ENCODE results near the gene RTN4RL1. TPM values are rescaled to one million over a fixed set of nuclear protein-coding genes. Genes with fewer than 3 reads are reported as not detected.

The RTN4RL1 gene
- total and polyA plus RNA-seq, 9 of the 15 experiments (the other 6 are each of a cell fraction or from before 2014, with no cell fraction given): 0.04 to 0.06 (median 0.04) TPM; not detected in 5

DNA sequence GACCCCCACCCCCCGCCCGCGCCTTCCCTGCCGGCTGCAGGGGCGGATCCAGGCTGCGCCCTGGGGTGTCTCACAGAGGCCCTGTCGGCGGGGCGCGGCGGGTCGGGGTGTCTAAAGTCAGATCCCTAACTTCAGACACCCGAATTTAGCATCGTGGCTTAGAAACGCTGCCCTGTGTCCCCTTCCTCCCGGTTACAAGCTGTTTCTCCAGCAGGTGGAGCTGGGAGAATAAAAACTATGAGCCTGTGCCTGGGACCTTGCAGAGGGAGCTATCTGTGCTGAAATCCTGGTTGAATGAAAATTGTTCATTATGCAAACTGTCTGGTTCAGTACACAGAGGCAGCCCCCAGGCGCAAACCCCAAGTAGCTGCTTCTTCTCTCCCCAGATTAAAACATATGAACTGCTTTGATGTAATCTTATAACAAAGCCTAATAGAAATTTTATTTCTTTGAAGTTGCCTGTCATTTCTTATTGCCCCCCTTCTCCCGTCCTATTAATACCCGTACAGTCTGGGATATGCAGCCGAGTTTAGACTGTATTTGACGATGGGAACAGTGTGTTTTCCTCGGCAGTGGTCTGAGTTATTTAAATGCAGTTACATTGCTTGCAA lies 116.3 kb downstream of the RTN4RL1 start (continued):
- TF ChIP-seq, protein P1, sequence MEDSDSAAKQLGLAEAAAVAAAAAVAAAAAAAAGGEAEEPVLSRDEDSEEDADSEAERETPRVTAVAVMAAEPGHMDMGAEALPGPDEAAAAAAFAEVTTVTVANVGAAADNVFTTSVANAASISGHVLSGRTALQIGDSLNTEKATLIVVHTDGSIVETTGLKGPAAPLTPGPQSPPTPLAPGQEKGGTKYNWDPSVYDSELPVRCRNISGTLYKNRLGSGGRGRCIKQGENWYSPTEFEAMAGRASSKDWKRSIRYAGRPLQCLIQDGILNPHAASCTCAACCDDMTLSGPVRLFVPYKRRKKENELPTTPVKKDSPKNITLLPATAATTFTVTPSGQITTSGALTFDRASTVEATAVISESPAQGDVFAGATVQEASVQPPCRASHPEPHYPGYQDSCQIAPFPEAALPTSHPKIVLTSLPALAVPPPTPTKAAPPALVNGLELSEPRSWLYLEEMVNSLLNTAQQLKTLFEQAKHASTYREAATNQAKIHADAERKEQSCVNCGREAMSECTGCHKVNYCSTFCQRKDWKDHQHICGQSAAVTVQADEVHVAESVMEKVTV (CRISPR knock-in tag; IDR thresholded peaks at IDR 0.05): peak; percentile 48; the same call in 1 of the 2 replicates
- TF ChIP-seq PYGO2 (tag; IDR thresholded peaks at IDR 0.05) (no peak), RBM25 (IDR thresholded peaks at IDR 0.05; ENCODE audit: low read depth, low read length, severe bottlenecking) (no peak), CHD1 (IDR thresholded peaks at IDR 0.05; ENCODE audit: low read length) (no peak), RFX5 (IDR thresholded peaks at IDR 0.05; ENCODE audit: low read depth, low read length) (no peak), ETV1 (tag; conservative IDR thresholded peaks at IDR 0.05; ENCODE audit: low read depth) (no peak), RAD21 (CRISPR knock-in tag; conservative IDR thresholded peaks at IDR 0.05 in 1 of 2, IDR thresholded peaks at IDR 0.05 in 1 of 2) (peak; percentile 71 to 84), RBM14 (IDR thresholded peaks at IDR 0.05; ENCODE audit: borderline replicate concordance, insufficient read depth, low read depth, low read length) (no peak), GATAD2A (IDR thresholded peaks at IDR 0.05) (no peak), STAG1 (CRISPR knock-in tag; IDR thresholded peaks at IDR 0.05; ENCODE audit: borderline replicate concordance) (peak; percentile 53; the same call in 1 of the 2 replicates)
- TF ChIP-seq, protein P2, sequence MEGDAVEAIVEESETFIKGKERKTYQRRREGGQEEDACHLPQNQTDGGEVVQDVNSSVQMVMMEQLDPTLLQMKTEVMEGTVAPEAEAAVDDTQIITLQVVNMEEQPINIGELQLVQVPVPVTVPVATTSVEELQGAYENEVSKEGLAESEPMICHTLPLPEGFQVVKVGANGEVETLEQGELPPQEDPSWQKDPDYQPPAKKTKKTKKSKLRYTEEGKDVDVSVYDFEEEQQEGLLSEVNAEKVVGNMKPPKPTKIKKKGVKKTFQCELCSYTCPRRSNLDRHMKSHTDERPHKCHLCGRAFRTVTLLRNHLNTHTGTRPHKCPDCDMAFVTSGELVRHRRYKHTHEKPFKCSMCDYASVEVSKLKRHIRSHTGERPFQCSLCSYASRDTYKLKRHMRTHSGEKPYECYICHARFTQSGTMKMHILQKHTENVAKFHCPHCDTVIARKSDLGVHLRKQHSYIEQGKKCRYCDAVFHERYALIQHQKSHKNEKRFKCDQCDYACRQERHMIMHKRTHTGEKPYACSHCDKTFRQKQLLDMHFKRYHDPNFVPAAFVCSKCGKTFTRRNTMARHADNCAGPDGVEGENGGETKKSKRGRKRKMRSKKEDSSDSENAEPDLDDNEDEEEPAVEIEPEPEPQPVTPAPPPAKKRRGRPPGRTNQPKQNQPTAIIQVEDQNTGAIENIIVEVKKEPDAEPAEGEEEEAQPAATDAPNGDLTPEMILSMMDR (IDR thresholded peaks at IDR 0.05 in 2 of 3, conservative IDR thresholded peaks at IDR 0.05 in 1 of 3; ENCODE audit: insufficient read depth in 2 of 3, low read depth in 1 of 3, low read length in 3 of 3): peak; percentile 58 to 77 (median 75)
- TF ChIP-seq, protein P3, sequence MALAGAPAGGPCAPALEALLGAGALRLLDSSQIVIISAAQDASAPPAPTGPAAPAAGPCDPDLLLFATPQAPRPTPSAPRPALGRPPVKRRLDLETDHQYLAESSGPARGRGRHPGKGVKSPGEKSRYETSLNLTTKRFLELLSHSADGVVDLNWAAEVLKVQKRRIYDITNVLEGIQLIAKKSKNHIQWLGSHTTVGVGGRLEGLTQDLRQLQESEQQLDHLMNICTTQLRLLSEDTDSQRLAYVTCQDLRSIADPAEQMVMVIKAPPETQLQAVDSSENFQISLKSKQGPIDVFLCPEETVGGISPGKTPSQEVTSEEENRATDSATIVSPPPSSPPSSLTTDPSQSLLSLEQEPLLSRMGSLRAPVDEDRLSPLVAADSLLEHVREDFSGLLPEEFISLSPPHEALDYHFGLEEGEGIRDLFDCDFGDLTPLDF (CRISPR knock-in tag; IDR thresholded peaks at IDR 0.05): no peak
- TF ChIP-seq, protein P4, sequence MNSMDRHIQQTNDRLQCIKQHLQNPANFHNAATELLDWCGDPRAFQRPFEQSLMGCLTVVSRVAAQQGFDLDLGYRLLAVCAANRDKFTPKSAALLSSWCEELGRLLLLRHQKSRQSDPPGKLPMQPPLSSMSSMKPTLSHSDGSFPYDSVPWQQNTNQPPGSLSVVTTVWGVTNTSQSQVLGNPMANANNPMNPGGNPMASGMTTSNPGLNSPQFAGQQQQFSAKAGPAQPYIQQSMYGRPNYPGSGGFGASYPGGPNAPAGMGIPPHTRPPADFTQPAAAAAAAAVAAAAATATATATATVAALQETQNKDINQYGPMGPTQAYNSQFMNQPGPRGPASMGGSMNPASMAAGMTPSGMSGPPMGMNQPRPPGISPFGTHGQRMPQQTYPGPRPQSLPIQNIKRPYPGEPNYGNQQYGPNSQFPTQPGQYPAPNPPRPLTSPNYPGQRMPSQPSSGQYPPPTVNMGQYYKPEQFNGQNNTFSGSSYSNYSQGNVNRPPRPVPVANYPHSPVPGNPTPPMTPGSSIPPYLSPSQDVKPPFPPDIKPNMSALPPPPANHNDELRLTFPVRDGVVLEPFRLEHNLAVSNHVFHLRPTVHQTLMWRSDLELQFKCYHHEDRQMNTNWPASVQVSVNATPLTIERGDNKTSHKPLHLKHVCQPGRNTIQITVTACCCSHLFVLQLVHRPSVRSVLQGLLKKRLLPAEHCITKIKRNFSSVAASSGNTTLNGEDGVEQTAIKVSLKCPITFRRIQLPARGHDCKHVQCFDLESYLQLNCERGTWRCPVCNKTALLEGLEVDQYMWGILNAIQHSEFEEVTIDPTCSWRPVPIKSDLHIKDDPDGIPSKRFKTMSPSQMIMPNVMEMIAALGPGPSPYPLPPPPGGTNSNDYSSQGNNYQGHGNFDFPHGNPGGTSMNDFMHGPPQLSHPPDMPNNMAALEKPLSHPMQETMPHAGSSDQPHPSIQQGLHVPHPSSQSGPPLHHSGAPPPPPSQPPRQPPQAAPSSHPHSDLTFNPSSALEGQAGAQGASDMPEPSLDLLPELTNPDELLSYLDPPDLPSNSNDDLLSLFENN (IDR thresholded peaks at IDR 0.05; ENCODE audit: low read depth in 2 of 2, low read length in 2 of 2): no peak
